Sigmoid colon (tissue), 4 donors: ENCODE measurements around the gene CHRND.

Source experiments
- POLR2A ChIP-seq, 2 donors: fragments of 450-650 bp; IDR thresholded peaks; one replicate each; pipeline ENCODE4 v1.6.1; 2016; ENCODE audit warnings: antibody characterized with exemption in 2 of 2, mild to moderate bottlenecking in 2 of 2, moderate library complexity in 2 of 2
- POLR2AphosphoS5 ChIP-seq, 4 donors: sonication (generic); formaldehyde crosslinking; IDR thresholded peaks; one replicate each; pipeline ENCODE4 v1.6.1; 2017; ENCODE audit warnings: antibody characterized with exemption in 4 of 4
- TF ChIP-seq, protein P1 (sequence below), 4 experiments: fragments of 450-650 bp in 3 of 4; fragments of 200-600 bp in 1 of 4; IDR thresholded peaks; one replicate each; pipeline ENCODE4 v1.5.1; 2016 to 2019; ENCODE audit warnings: antibody characterized with exemption in 4 of 4, mild to moderate bottlenecking in 3 of 4, moderate library complexity in 2 of 4

DNA sequence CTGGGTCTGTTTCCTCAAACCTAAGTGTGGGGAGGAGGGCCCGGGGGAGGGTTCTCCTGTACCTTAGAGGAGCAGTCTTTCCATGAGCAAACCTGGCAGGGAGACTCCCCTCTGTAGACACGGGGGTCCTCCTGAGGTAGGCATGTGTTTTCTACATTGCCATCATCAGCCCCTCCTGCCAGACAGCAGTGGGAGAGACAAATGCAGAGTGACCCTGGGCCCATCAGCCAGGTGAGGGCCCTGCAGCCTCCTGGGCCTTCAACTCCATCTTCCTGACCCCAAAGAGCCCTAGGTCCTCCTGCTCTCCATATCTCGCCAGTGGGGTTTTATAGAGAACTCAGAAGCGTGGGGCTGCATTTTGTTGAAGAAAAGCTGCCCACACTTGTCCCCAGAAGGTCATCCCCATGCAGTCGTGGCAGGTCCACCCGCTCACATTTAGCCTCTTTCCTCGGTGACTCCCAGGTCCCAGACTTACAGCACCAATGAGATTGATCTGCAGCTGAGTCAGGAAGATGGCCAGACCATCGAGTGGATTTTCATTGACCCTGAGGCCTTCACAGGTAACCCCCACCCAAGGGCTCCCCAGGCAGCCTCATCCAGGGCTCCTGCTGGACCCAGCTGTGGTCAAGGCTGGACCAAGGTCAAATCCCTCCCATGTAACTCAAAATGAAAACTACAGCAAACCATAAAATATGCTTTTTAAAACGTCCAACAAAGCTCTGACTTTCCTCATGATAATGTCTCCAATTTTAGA lies 16.2 kb downstream of the CHRND start:
- TF ChIP-seq POLR2A (IDR thresholded peaks at IDR 0.05) = no peak
- TF ChIP-seq, protein P1, sequence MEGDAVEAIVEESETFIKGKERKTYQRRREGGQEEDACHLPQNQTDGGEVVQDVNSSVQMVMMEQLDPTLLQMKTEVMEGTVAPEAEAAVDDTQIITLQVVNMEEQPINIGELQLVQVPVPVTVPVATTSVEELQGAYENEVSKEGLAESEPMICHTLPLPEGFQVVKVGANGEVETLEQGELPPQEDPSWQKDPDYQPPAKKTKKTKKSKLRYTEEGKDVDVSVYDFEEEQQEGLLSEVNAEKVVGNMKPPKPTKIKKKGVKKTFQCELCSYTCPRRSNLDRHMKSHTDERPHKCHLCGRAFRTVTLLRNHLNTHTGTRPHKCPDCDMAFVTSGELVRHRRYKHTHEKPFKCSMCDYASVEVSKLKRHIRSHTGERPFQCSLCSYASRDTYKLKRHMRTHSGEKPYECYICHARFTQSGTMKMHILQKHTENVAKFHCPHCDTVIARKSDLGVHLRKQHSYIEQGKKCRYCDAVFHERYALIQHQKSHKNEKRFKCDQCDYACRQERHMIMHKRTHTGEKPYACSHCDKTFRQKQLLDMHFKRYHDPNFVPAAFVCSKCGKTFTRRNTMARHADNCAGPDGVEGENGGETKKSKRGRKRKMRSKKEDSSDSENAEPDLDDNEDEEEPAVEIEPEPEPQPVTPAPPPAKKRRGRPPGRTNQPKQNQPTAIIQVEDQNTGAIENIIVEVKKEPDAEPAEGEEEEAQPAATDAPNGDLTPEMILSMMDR (IDR thresholded peaks at IDR 0.05) = no peak
- no peak for TF ChIP-seq POLR2AphosphoS5 (IDR thresholded peaks at IDR 0.05)
